HepG2 (cell line): Measurements from ENCODE around the gene TBCEL. TPM values are rescaled to one million over a fixed set of nuclear protein-coding genes. Genes with fewer than 3 reads are reported as not detected.

ENCODE experiments used
- ATAC-seq: fragments of 200-7000 bp; cut with Tn5 transposase; 3 replicates; pipeline ENCODE4 v1.9.1; 2020; ENCODE audit warnings: mild to moderate bottlenecking, moderate library complexity
- BruUV-seq: library from RNA; stranded (reverse); fragments of 400-500 nt; replicated peaks from 2 replicates; lab custom pipeline; 2021; lab: Mats Ljungman, UMichigan
- CTCF ChIA-PET: fragments of 300-600 bp; formaldehyde crosslinking; extraction: SDS; loops from one replicate; lab custom pipeline; 2021; ENCODE audit warnings: low total read pairs, inconsistent platforms, low intra/inter-chr PET ratio; lab: Yijun Ruan, JAX
- POLR2A ChIA-PET: fragments of 350-600 bp; sonication (Branson Sonifier 250); formaldehyde crosslinking; loops from one replicate; lab custom pipeline; 2020; ENCODE audit warnings: antibody characterized with exemption, inconsistent platforms; lab: Yijun Ruan, JAX
- DNase-seq: peaks from one replicate; pipeline ENCODE4 v3.0.0-alpha.2; 2015; ENCODE audit warnings: low spot score
- FAIRE-seq: peaks from 3 replicates; lab custom pipeline; 2011; peaks lifted over from hg19 to GRCh38; lab: Jason Lieb, UNC
- H2AFZ ChIP-seq: one replicate; pipeline ENCODE4 v1.6.1; 2011; ENCODE audit warnings: low read length, inconsistent platforms
- H3K27ac ChIP-seq: fragments of 300-600 bp; 3 replicates; pipeline ENCODE4 v1.8.0; 2011; ENCODE audit warnings: mixed run types, mild to moderate bottlenecking, mixed read lengths, low read length, inconsistent platforms; ENCODE audit not compliant: insufficient read depth; ENCODE audit errors: extremely low read length
- H3K27me3 ChIP-seq, 2 experiments: fragments of 200-600 bp in 1 of 2; 2 replicates in 1 of 2; 3 replicates in 1 of 2; pipeline versions ENCODE4 v1.6.0 to v1.8.0; 2011; ENCODE audit warnings: low read length in 2 of 2, mild to moderate bottlenecking in 2 of 2, moderate library complexity in 2 of 2, inconsistent platforms in 1 of 2; ENCODE audit not compliant: insufficient read depth in 2 of 2, control insufficient read depth in 1 of 2
- H3K36me3 ChIP-seq, 2 experiments: fragments of 200-600 bp in 1 of 2; replicated peaks in 1 of 2; 2 replicates in 1 of 2; 3 replicates in 1 of 2; pipeline versions ENCODE4 v1.5.1 to v1.8.0; 2011; ENCODE audit warnings: low read length in 2 of 2, inconsistent platforms in 1 of 2; ENCODE audit not compliant: insufficient read depth in 2 of 2, control insufficient read depth in 1 of 2
- H3K4me1 ChIP-seq: 2 replicates; pipeline ENCODE4 v1.5.1; 2012; ENCODE audit warnings: low read length, inconsistent platforms; ENCODE audit not compliant: insufficient read depth
- H3K4me2 ChIP-seq: 2 replicates; pipeline ENCODE4 v1.6.0; 2011; ENCODE audit warnings: low read depth, low read length, inconsistent platforms
- H3K4me3 ChIP-seq, 3 experiments: fragments of 200-600 bp in 1 of 3; sonication (generic), shearing (Covaris generic) in 1 of 3; replicated peaks in 1 of 3; 2 replicates each; pipeline ENCODE4 v1.5.1; 2011 to 2016; ENCODE audit warnings: low read length in 3 of 3, inconsistent platforms in 2 of 3, low read depth in 2 of 3, mild to moderate bottlenecking in 2 of 3, control low read depth in 1 of 3, mixed read lengths in 1 of 3; ENCODE audit not compliant: insufficient read depth in 1 of 3
- H3K79me2 ChIP-seq: one replicate; pipeline ENCODE4 v1.6.1; 2011; ENCODE audit warnings: low read length, inconsistent platforms; ENCODE audit not compliant: insufficient read depth
- H3K9ac ChIP-seq: 2 replicates; pipeline ENCODE4 v1.6.0; 2011; ENCODE audit warnings: mild to moderate bottlenecking, low read depth, low read length, inconsistent platforms; ENCODE audit not compliant: insufficient read depth
- H3K9me3 ChIP-seq: 2 replicates; pipeline ENCODE4 v1.5.1; 2012; ENCODE audit warnings: mild to moderate bottlenecking, low read length
- H4K20me1 ChIP-seq: 2 replicates; pipeline ENCODE4 v1.6.0; 2011; ENCODE audit warnings: inconsistent platforms, mild to moderate bottlenecking, low read length, moderate library complexity; ENCODE audit not compliant: insufficient read depth
- CEBPG ChIP-seq: IDR thresholded peaks from 2 replicates; pipeline ENCODE4 v1.6.1; 2016
- NFE2 ChIP-seq: sonication (generic); formaldehyde crosslinking; IDR thresholded peaks from 2 replicates; pipeline ENCODE4 v1.4.0; 2020; ENCODE audit warnings: missing genetic modification reagents
- PAWR ChIP-seq: sonication (generic); formaldehyde crosslinking; IDR thresholded peaks from 2 replicates; pipeline ENCODE4 v1.4.0; 2020; ENCODE audit warnings: missing genetic modification reagents, mild to moderate bottlenecking, borderline replicate concordance
- REL ChIP-seq: sonication (generic); formaldehyde crosslinking; conservative IDR thresholded peaks from 2 replicates; pipeline ENCODE4 v1.8.0; 2022; ENCODE audit warnings: mild to moderate bottlenecking, missing genetic modification reagents, moderate library complexity
- SUZ12 ChIP-seq: fragments of 150-350 bp; IDR thresholded peaks from 2 replicates; pipeline ENCODE4 v1.6.1; 2014; ENCODE audit warnings: low read depth, low read length
- ZNF101 ChIP-seq: sonication (generic); formaldehyde crosslinking; IDR thresholded peaks from 2 replicates; pipeline ENCODE4 v1.4.0; 2020; ENCODE audit warnings: mild to moderate bottlenecking, low read depth, missing genetic modification reagents, borderline replicate concordance
- ZNF34 ChIP-seq: sonication (generic); formaldehyde crosslinking; IDR thresholded peaks from 2 replicates; pipeline ENCODE4 v1.4.0; 2020; ENCODE audit warnings: mild to moderate bottlenecking, missing genetic modification reagents, borderline replicate concordance
- ZNF563 ChIP-seq: sonication (generic); formaldehyde crosslinking; IDR thresholded peaks from 2 replicates; pipeline ENCODE4 v1.8.0; 2022; ENCODE audit warnings: mild to moderate bottlenecking, moderate library complexity, missing genetic modification reagents
- ZNF709 ChIP-seq: sonication (generic); formaldehyde crosslinking; IDR thresholded peaks from 2 replicates; pipeline ENCODE4 v1.5.0; 2020; ENCODE audit warnings: mild to moderate bottlenecking, missing genetic modification reagents
- ZNF710 ChIP-seq: sonication (generic); formaldehyde crosslinking; IDR thresholded peaks from 2 replicates; pipeline ENCODE4 v1.5.0; 2020; ENCODE audit warnings: mild to moderate bottlenecking, missing genetic modification reagents, borderline replicate concordance
- ZNF782 ChIP-seq: sonication (generic); formaldehyde crosslinking; IDR thresholded peaks from 2 replicates; pipeline ENCODE4 v1.4.0; 2020; ENCODE audit warnings: missing genetic modification reagents, mild to moderate bottlenecking, borderline replicate concordance
- ZNF83 ChIP-seq: sonication (generic); formaldehyde crosslinking; IDR thresholded peaks from 2 replicates; pipeline ENCODE4 v1.4.0; 2020; ENCODE audit warnings: missing genetic modification reagents, mild to moderate bottlenecking, borderline replicate concordance
- WGBS: methylation state at CpG from one replicate; pipeline ENCODE4 v1.1.6; 2017; ENCODE audit warnings: low lambda C conversion rate; 5-methylcytosine and 5-hydroxymethylcytosine counted together
- in situ Hi-C: cut with HindIII; loops from 2 replicates; pipeline ENCODE4 v1.10.0; 2017; ENCODE audit warnings: low pct_unique_long_range_greater_than_20kb; ENCODE audit not compliant: extremely low pct_ligation_motif_present
- intact Hi-C: fragments of 100-400 bp; cut with micrococcal nuclease; formaldehyde crosslinking; loops from one replicate; pipeline ENCODE4 v1.10.0; 2022; ENCODE audit not compliant: unreplicated experiment
- polyA plus RNA-seq, 8 experiments: library from polyadenylated mRNA; depleted of rRNA in 3 of 8; stranded (reverse) in 7 of 8; unstranded in 1 of 8; fragments of >200 nt; fragmentation: Illumina TruSeq in 4 of 8; extraction: Trizol in 4 of 8; gene quantifications; 2 replicates each; pipeline versions ENCODE4 v1.2.1 to v1.2.3, GENCODE V29; 2011 to 2016; ENCODE audit warnings: low read depth in 4 of 8, missing spikeins in 1 of 8, mixed read lengths in 1 of 8; ENCODE audit not compliant: insufficient read depth in 1 of 8
- total RNA-seq, 5 experiments: library from RNA; depleted of rRNA; stranded (reverse); fragments of >200 nt; fragmentation: Illumina TruSeq; extraction: Trizol; gene quantifications; 2 replicates each; pipeline ENCODE4 v1.2.3, GENCODE V29; 2016; ENCODE audit warnings: low read depth in 1 of 5

TBCEL gene
- total and polyA plus RNA-seq, 2 of the 13 experiments (the other 11 are each of a cell fraction or from before 2014, with no cell fraction given): 6.1 to 12.5 TPM

GRCh38 chr11:121105063-121105480 lies 81.2 kb downstream of the TBCEL start:
- 41% methylated on average over 4 of the region's 4 CpGs for WGBS
- TF ChIP-seq ZNF34 (CRISPR knock-in tag): no peak
- no peak for TF ChIP-seq ZNF101
- TF ChIP-seq NFE2 (CRISPR knock-in tag): no peak
- no peak for TF ChIP-seq ZNF563 (CRISPR knock-in tag)
- TF ChIP-seq ZNF782 (CRISPR knock-in tag): no peak
- no peak for TF ChIP-seq PAWR (CRISPR knock-in tag)
- TF ChIP-seq ZNF709 (CRISPR knock-in tag): no peak
- TF ChIP-seq ZNF83 (CRISPR knock-in tag): no peak
- TF ChIP-seq REL (CRISPR knock-in tag): no peak
- no peak for TF ChIP-seq SUZ12
- TF ChIP-seq ZNF710: no peak
- TF ChIP-seq CEBPG (CRISPR knock-in tag): no peak
- Histone ChIP-seq H3K27ac (no peak overlapping the region), H3K79me2 (no peaks in the 10 kb centered on the region), H3K27me3 (no peaks in the 10 kb centered on the region), H3K4me2 (no peak overlapping the region), H3K4me3 (no peak overlapping the region), H2AFZ (no peak overlapping the region), H3K9me3 (no peaks in the 10 kb centered on the region), H3K9ac (no peak overlapping the region), H3K4me1 (no peaks in the 10 kb centered on the region), H4K20me1 (no peaks in the 10 kb centered on the region), H3K36me3 (no peaks in the 10 kb centered on the region)
- BruUV-seq: no TSS peak
- no peak for ATAC-seq
- FAIRE-seq: no peak
- in situ Hi-C loops (no loop called here), intact Hi-C loops (no loop called here)
- no peak for DNase-seq
- ChIA-PET POLR2A (no interaction called here), CTCF (no interaction called here)
